Iris pigment epithelial cell (primary cell): ENCODE results near the gene SSUH2.
A peak's percentile ranks its signal among the peaks of the same experiment; 100 is the strongest.
"Not testable (repeated sequence)": the region's sequence is repeated elsewhere in the genome, so short reads cannot be mapped to it uniquely, and the experiment has no call there.

Source experiments
- DNase-seq: peaks from one replicate; pipeline ENCODE4 v3.0.0-alpha.2; 2011; ENCODE audit warnings: low read depth

SSUH2 gene

DNA sequence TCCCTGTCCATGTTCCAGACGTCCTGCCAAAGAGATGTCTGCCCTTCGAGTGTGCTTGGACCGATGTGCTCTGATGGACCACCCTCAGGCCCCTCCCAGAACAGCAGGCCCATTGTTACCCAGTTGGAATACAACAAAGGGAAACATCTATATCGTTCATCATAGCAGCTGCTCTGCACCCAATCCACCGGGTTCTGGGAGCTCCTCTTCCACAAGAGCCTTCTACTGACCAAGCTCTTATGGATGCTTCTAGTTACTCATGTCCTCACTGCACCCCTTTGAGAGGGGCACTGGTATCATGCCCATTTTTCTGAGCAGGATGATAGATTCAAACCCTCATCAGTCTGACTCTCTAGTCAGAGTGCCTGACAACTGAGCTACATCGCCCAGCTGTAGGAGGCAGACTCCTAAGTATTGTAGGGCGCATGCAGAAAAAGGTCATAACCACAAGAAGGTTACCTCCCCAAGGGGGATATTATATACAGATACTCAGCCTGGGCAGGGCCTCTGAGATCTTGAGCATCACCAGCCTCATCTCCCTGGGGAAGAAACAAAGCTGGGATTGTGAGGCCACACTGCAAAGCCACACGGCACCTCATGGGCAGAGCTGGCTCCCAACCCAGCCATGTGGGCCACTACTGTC lies at the start of gene SSUH2:
Gene SSUH2, minus strand, starts transcription at position 51 of the 643 bp plus-strand sequence. Its CDS starts 40 bp downstream, at position 11.
- DNase-seq, result no peak

- DNase-seq, result not testable (repeated sequence)
Observed at GRCh38 chr3:8691295-8691694, 46.7 kb upstream of the SSUH2 start.

GRCh38 chr3:8684992-8685391 lies 40.4 kb upstream of the SSUH2 start:
- not testable (repeated sequence) for DNase-seq

- DNase-seq, result not testable (repeated sequence)
Observed at GRCh38 chr3:8682850-8683574, 38.4 kb upstream of the SSUH2 start.

DNA sequence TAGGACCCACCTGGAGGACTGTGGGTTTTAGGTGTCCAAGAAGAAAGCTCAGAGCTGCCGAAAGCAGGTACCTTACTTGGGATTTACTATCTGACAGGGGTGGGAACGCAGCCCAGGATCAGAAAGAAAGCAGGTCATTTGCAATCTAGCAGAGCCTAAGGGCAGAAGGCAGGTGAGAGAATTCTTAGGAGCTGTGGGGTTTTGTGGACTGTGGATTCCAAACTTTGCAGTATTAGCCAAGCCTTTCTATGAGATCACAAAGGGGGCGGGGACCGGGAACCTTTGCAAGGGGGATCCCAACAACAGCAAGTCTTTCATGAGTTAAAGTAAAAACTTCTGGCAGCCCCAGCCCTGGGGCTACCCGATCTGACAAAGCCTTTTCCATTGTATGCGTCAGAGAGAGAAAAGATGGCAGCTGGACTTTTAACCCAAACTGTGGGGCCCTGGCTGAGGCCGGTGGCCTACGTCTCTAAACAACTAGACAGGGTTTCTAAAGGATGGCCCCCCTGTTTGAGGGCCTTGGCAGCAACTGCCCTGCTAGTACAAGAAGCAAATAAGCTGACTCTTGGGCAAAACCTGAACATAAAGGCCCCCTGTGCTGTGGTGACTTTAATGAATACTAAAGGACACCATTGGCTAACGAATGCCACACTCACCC lies 37.4 kb upstream of the SSUH2 start:
- not testable (repeated sequence) for DNase-seq

GRCh38 chr3:8681349-8681748 lies 36.8 kb upstream of the SSUH2 start:
- DNase-seq, result no peak

- peak; percentile 57 for DNase-seq
Observed at GRCh38 chr3:8679817-8680553, 35.4 kb upstream of the SSUH2 start.

DNA sequence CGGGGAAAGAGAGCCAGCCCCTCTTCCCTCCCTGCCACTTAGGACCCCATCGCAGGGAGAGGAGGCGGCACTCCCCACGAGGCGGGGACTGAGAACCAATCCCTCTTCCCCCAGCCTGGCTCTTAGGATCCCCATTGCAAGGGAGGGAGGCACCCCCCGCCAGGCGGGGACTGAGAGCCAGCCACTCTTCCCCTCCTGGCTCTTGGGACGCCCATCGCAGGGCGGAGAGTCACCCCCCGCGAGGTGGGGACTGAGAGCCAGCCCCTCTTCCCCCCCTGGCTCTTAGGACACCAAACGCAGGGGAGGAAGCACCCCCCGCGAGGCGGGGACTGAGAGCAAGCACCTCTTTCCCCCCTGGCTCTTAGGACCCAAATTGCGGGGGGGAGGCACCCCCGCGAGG lies 34.2 kb upstream of the SSUH2 start:
- DNase-seq, result no peak

DNA sequence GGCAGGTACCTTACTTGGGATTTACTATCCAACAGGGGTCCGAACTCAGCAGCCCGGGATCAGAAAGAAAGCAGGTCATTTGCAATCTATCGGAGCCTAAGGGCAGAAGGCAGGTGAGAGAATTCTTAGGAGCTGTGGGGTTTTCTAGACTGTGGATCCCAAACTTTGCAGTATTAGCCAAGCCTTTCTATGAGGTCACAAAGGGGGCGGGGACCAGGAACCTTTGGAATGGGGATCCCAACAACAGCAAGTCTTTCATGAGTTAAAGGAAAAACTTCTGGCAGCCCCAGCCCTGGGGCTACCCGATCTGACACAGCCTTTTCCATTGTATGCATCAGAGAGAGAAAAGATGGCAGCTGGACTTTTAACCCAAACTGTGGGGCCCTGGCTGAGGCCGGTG lies 32.7 kb upstream of the SSUH2 start:
- not testable (repeated sequence) for DNase-seq

GRCh38 chr3:8675591-8675990 lies 31.0 kb upstream of the SSUH2 start:
- not testable (repeated sequence) for DNase-seq

GRCh38 chr3:8673083-8673737 lies 28.6 kb upstream of the SSUH2 start:
- no peak for DNase-seq

DNA sequence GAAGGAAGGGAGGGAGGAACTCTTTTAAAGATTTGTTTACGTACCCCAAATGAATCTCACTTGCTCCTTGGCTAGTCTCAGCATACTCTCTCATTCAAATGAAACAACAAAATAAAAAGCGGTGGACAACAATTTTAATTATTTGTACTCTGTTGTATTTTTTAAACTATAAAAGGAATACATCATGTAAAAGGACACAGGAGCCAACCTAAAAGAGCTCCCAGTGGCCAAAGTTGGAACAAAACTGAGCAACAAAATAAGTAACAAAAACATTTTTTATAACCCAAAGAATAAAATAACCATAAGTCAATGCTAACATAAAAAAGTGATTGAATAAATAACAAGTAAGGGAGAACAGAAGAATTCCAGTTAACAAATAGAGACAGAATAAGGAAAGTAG lies 24.4 kb upstream of the SSUH2 start:
- no peak for DNase-seq

GRCh38 chr3:8668216-8668615 lies 23.6 kb upstream of the SSUH2 start:
- peak; percentile 39 for DNase-seq

DNA sequence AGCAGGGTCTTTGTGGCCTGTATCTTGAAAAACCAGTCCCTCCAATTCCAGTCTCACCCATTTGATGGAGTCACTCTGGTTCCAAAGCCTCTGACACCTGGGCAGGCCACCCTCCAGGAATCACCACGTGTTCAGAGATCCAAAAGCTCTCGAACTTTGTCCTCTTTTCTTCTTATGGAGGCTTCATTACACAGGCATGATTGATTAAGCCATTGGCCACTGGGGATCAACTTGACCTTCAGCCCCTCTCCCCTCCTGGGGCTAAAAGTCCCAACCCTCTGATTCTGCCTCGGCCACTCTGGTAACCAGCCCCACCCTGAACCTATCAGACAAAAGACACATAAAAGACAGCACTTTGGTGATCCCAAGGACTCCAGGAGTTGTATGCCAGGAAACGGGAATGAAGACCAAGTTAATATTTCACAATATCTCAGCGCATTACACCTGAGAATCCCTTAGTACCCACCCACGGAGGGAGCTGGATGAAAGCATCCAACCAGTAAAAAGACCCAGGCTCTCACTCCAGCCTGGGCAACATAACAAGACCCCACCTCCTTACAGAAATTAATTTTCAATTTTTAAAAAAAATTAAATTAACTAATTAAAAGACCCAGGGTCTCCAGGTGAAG lies 23.0 kb upstream of the SSUH2 start:
- no peak for DNase-seq

- DNase-seq, result no peak
Observed at GRCh38 chr3:8665407-8665896, 20.9 kb upstream of the SSUH2 start.

GRCh38 chr3:8663177-8664061 lies 18.8 kb upstream of the SSUH2 start:
- DNase-seq, result peak; percentile 61

DNA sequence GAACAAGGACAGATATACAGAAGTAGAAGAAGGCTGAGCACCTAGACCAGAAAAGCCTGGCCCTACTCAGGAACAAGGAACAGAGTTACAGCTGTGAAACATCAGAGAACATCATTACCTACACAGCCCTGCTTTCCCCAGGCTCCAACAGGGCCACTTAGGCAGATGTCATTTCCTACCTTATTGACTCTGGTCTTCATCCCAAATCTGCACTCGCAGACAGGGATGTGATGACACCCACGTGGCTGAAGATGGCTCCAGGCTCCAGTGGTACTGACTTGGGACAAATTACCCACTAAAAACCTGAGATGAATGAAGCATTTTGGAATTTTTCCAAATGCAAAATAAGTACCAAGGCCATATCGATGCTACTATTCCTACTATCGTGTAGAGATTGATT lies 18.0 kb upstream of the SSUH2 start:
- DNase-seq, result no peak

- DNase-seq, result peak; percentile 40
Observed at GRCh38 chr3:8660175-8661118, 15.8 kb upstream of the SSUH2 start.

- no peak for DNase-seq
Observed at GRCh38 chr3:8659242-8659641, 14.6 kb upstream of the SSUH2 start.
